ENCODE results near the gene COL4A2. TPM values are rescaled to one million over a fixed set of nuclear protein-coding genes. Genes with fewer than 3 reads are reported as not detected.
A peak's percentile ranks its signal among the peaks of the same experiment; 100 is the strongest.

COL4A2 gene
- polyA plus RNA-seq, 1 donor (not counting 4 experiments of a cell fraction or from before 2014, with no cell fraction given) = 30.7 TPM

GRCh38 chr13:110448230-110448629 is 141.1 kb downstream of the COL4A2 start:
- DNase-seq (ENCODE audit: low read depth, low spot score) (peak; percentile 69), FAIRE-seq (peak; percentile 79)
- Histone ChIP-seq H3K9ac (ENCODE audit: control insufficient read depth, extremely low read depth, insufficient read depth, low read length) (no peak overlapping the region), H3K4me1 (ENCODE audit: control insufficient read depth, extremely low read depth, insufficient read depth, low read length) (peaks cover 58% of the 10 kb centered on the region), H3K27me3 (ENCODE audit: control insufficient read depth, extremely low read depth, insufficient read depth, low read length) (no peaks in the 10 kb centered on the region), H2AFZ (ENCODE audit: control insufficient read depth, low read length) (no peak overlapping the region), H3K9me1 (ENCODE audit: control insufficient read depth, extremely low read depth, insufficient read depth, low read length) (peaks cover under 1% of the 10 kb centered on the region), H3K9me3 (ENCODE audit: control insufficient read depth, low read depth, low read length) (no peaks in the 10 kb centered on the region), H3K79me2 (ENCODE audit: control insufficient read depth, insufficient read depth, low read length) (no peaks in the 10 kb centered on the region), H3K4me2 (ENCODE audit: control insufficient read depth, extremely low read depth, insufficient read depth, low read depth, low read length) (peak overlapping the region; percentile 65), H4K20me1 (ENCODE audit: control insufficient read depth, extremely low read depth, insufficient read depth, low read length) (no peaks in the 10 kb centered on the region), H3K4me3 (ENCODE audit: control insufficient read depth in 2 of 3, extremely low read depth in 1 of 3, insufficient read depth in 2 of 3, low read depth in 1 of 3, low read length in 3 of 3) (peak overlapping the region in 1 of 3 experiments; percentile 13), H3K27ac (ENCODE audit: control insufficient read depth, insufficient read depth, low read length) (peak overlapping the region; percentile 17), H3K36me3 (ENCODE audit: control insufficient read depth in 2 of 2, extremely low read depth in 1 of 2, insufficient read depth in 2 of 2, low read length in 2 of 2) (peaks cover 0 to 15% of the 10 kb centered on the region in 2 experiments)
- dilution Hi-C loops (cut with MboI; ENCODE audit: extremely low pct_ligation_motif_present, low sequenced_read_pairs) = no loop called here
- TF ChIP-seq, protein P1, sequence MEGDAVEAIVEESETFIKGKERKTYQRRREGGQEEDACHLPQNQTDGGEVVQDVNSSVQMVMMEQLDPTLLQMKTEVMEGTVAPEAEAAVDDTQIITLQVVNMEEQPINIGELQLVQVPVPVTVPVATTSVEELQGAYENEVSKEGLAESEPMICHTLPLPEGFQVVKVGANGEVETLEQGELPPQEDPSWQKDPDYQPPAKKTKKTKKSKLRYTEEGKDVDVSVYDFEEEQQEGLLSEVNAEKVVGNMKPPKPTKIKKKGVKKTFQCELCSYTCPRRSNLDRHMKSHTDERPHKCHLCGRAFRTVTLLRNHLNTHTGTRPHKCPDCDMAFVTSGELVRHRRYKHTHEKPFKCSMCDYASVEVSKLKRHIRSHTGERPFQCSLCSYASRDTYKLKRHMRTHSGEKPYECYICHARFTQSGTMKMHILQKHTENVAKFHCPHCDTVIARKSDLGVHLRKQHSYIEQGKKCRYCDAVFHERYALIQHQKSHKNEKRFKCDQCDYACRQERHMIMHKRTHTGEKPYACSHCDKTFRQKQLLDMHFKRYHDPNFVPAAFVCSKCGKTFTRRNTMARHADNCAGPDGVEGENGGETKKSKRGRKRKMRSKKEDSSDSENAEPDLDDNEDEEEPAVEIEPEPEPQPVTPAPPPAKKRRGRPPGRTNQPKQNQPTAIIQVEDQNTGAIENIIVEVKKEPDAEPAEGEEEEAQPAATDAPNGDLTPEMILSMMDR (optimal IDR thresholded peaks at IDR 0.05 in 1 of 3, IDR thresholded peaks at IDR 0.05 in 1 of 3, conservative IDR thresholded peaks at IDR 0.05 in 1 of 3; ENCODE audit: extremely low read depth in 1 of 3, insufficient read depth in 2 of 3, low read length in 3 of 3) = no peak
- no peak for TF ChIP-seq EZH2 (IDR thresholded peaks at IDR 0.05; ENCODE audit: low read length)

- Histone ChIP-seq H3K9me3 (ENCODE audit: control insufficient read depth, low read depth, low read length) (no peaks in the 10 kb centered on the region), H3K4me2 (ENCODE audit: control insufficient read depth, extremely low read depth, insufficient read depth, low read depth, low read length) (peak overlapping the region; percentile 65)
These were observed 141.6 kb downstream of the COL4A2 start for GRCh38 chr13:110448677-110449076.

More at GRCh38 chr13:110448677-110449076, 141.6 kb downstream of the COL4A2 start:
- H3K4me1 ChIP-seq (ENCODE audit: control insufficient read depth, extremely low read depth, insufficient read depth, low read length) = peaks cover 54% of the 10 kb centered on the region
- dilution Hi-C loops (cut with MboI; ENCODE audit: extremely low pct_ligation_motif_present, low sequenced_read_pairs) = no loop called here
- no peaks in the 10 kb centered on the region for H3K79me2 ChIP-seq (ENCODE audit: control insufficient read depth, insufficient read depth, low read length)
- no peak overlapping the region for H3K9ac ChIP-seq (ENCODE audit: control insufficient read depth, extremely low read depth, insufficient read depth, low read length)
- peak overlapping the region; percentile 18 for H3K27ac ChIP-seq (ENCODE audit: control insufficient read depth, insufficient read depth, low read length)
- TF ChIP-seq EZH2 (IDR thresholded peaks at IDR 0.05; ENCODE audit: low read length) = no peak
- TF ChIP-seq, protein P1 (optimal IDR thresholded peaks at IDR 0.05 in 1 of 3, IDR thresholded peaks at IDR 0.05 in 1 of 3, conservative IDR thresholded peaks at IDR 0.05 in 1 of 3; ENCODE audit: extremely low read depth in 1 of 3, insufficient read depth in 2 of 3, low read length in 3 of 3) = no peak
- no peaks in the 10 kb centered on the region for H3K27me3 ChIP-seq (ENCODE audit: control insufficient read depth, extremely low read depth, insufficient read depth, low read length)
- no peak for DNase-seq (ENCODE audit: low read depth, low spot score)
- H3K36me3 ChIP-seq (ENCODE audit: control insufficient read depth in 2 of 2, extremely low read depth in 1 of 2, insufficient read depth in 2 of 2, low read length in 2 of 2) = peaks cover 0 to 17% of the 10 kb centered on the region in 2 experiments
- FAIRE-seq = peak; percentile 13
- no peak overlapping the region for H2AFZ ChIP-seq (ENCODE audit: control insufficient read depth, low read length)
- H3K9me1 ChIP-seq (ENCODE audit: control insufficient read depth, extremely low read depth, insufficient read depth, low read length) = no peaks in the 10 kb centered on the region
- no peaks in the 10 kb centered on the region for H4K20me1 ChIP-seq (ENCODE audit: control insufficient read depth, extremely low read depth, insufficient read depth, low read length)
- no peak overlapping the region for H3K4me3 ChIP-seq (ENCODE audit: control insufficient read depth in 2 of 3, extremely low read depth in 1 of 3, insufficient read depth in 2 of 3, low read depth in 1 of 3, low read length in 3 of 3)

Measured in keratinocyte (primary cell).